B cell (primary cell): ENCODE results near the gene OSTF1. TPM values are rescaled to one million over a fixed set of nuclear protein-coding genes. Genes with fewer than 3 reads are reported as not detected.

Source experiments
- ATAC-seq: fragments of 200-7000 bp; cut with Tn5 transposase; one replicate; pipeline ENCODE4 v1.10.0; 2021; ENCODE audit warnings: low read depth, mild to moderate bottlenecking, moderate number of reproducible peaks, moderate library complexity
- CTCF ChIA-PET: fragments of 350-600 bp; sonication (Branson Sonifier 250); formaldehyde crosslinking; loops from one replicate; lab custom pipeline; 2021; ENCODE audit warnings: antibody characterized with exemption, inconsistent platforms; lab: Charles Lee
- POLR2A ChIA-PET: fragments of 350-600 bp; sonication (Branson Sonifier 250); formaldehyde crosslinking; loops from one replicate; lab custom pipeline; 2021; ENCODE audit warnings: antibody characterized with exemption; lab: Charles Lee
- DNase-seq: peaks from one replicate; pipeline ENCODE4 v3.0.0; 2013
- H2AFZ ChIP-seq: 2 replicates; pipeline ENCODE4 v1.6.1; 2012; ENCODE audit warnings: mild to moderate bottlenecking, low read depth, low read length; ENCODE audit not compliant: insufficient read depth, poor library complexity, severe bottlenecking
- H3K27ac ChIP-seq, 2 donors: 1 replicate in 1 of 2; 2 replicates in 1 of 2; pipeline ENCODE4 v1.5.1; 2012 to 2013; ENCODE audit warnings: low read length in 2 of 2, mild to moderate bottlenecking in 2 of 2, moderate library complexity in 1 of 2
- H3K27me3 ChIP-seq, 4 experiments: fragments of 200-600 bp in 1 of 4; sonication (generic) in 1 of 4; replicated peaks in 1 of 4; 1 replicate in 2 of 4; 2 replicates in 2 of 4; pipeline versions ENCODE4 v1.6.1 to v1.7.0; 2013 to 2016; ENCODE audit warnings: low read length in 3 of 4, mild to moderate bottlenecking in 2 of 4, mixed read lengths in 1 of 4, moderate library complexity in 1 of 4; ENCODE audit not compliant: insufficient read depth in 4 of 4, control insufficient read depth in 3 of 4; ENCODE audit errors: control extremely low read depth in 1 of 4
- H3K36me3 ChIP-seq, 2 experiments: replicated peaks in 1 of 2; 1 replicate in 1 of 2; 2 replicates in 1 of 2; pipeline versions ENCODE4 v1.6.1 to v1.7.1; 2013; ENCODE audit warnings: low read length in 1 of 2; ENCODE audit not compliant: insufficient read depth in 2 of 2, control insufficient read depth in 1 of 2; ENCODE audit errors: control extremely low read depth in 1 of 2, extremely low read depth in 1 of 2
- H3K4me1 ChIP-seq, 2 donors: fragments of 200-600 bp in 1 of 2; sonication (generic) in 1 of 2; 1 replicate in 1 of 2; 2 replicates in 1 of 2; pipeline versions ENCODE4 v1.5.1 to v1.6.1; 2013 to 2017; ENCODE audit warnings: low read length in 2 of 2; ENCODE audit not compliant: control insufficient read depth in 2 of 2, insufficient read depth in 2 of 2
- H3K4me2 ChIP-seq: replicated peaks from 2 replicates; pipeline ENCODE3; 2012; ENCODE audit warnings: mild to moderate bottlenecking, low read depth, low read length; ENCODE audit not compliant: poor library complexity, severe bottlenecking
- H3K4me3 ChIP-seq, 5 experiments: fragments of 200-600 bp in 1 of 5; sonication (generic) in 1 of 5; 1 replicate in 3 of 5; 2 replicates in 2 of 5; pipeline versions ENCODE4 v1.5.1 to v1.7.0; 2011 to 2016; ENCODE audit warnings: low read length in 4 of 5, mild to moderate bottlenecking in 4 of 5, low read depth in 2 of 5, control low read depth in 1 of 5, moderate library complexity in 1 of 5; ENCODE audit not compliant: insufficient read depth in 1 of 5; ENCODE audit errors: control extremely low read depth in 1 of 5, extremely low read depth in 1 of 5
- H3K79me2 ChIP-seq: fragments of 200-600 bp; sonication (generic); one replicate; pipeline ENCODE4 v1.6.0; 2016; ENCODE audit warnings: low read length; ENCODE audit not compliant: control insufficient read depth, insufficient read depth
- H3K9ac ChIP-seq: fragments of 200-600 bp; sonication (generic); 2 replicates; pipeline ENCODE4 v1.6.1; 2017; ENCODE audit warnings: mild to moderate bottlenecking, low read length, moderate library complexity
- H3K9me3 ChIP-seq, 3 donors: one replicate each; pipeline versions ENCODE4 v1.6.1 to v1.7.1; 2013; ENCODE audit warnings: low read length in 2 of 3; ENCODE audit not compliant: control insufficient read depth in 2 of 3, insufficient read depth in 1 of 3; ENCODE audit errors: control extremely low read depth in 1 of 3
- H4K20me1 ChIP-seq: 2 replicates; pipeline ENCODE4 v1.6.0; 2012; ENCODE audit warnings: mild to moderate bottlenecking, low read length; ENCODE audit not compliant: insufficient read depth, control insufficient read depth, poor library complexity, severe bottlenecking
- H3K27ac Mint-ChIP-seq: one replicate; pipeline ENCODE4 v1.8.0; 2021; ENCODE audit warnings: mixed read lengths
- H3K27me3 Mint-ChIP-seq: one replicate; pipeline ENCODE4 v1.8.0; 2021; ENCODE audit warnings: mixed read lengths
- H3K4me1 Mint-ChIP-seq: one replicate; pipeline ENCODE4 v1.8.0; 2021; ENCODE audit warnings: mixed read lengths
- H3K4me3 Mint-ChIP-seq: one replicate; pipeline ENCODE4 v1.8.0; 2021; ENCODE audit warnings: mixed read lengths
- H3K9me3 Mint-ChIP-seq: one replicate; pipeline ENCODE4 v1.8.0; 2022; ENCODE audit warnings: mixed read lengths; ENCODE audit not compliant: insufficient read depth
- EZH2 ChIP-seq: IDR thresholded peaks from 2 replicates; pipeline ENCODE4 v1.6.1; 2012; ENCODE audit warnings: borderline replicate concordance, low read depth, mild to moderate bottlenecking, moderate library complexity, low read length; ENCODE audit not compliant: insufficient read depth, poor library complexity, severe bottlenecking
- WGBS: methylation state at CpG from one replicate; pipeline ENCODE4 v1.1.5; 2013; ENCODE audit warnings: missing lambda C conversion rate; ENCODE audit not compliant: insufficient coverage; 5-methylcytosine and 5-hydroxymethylcytosine counted together
- intact Hi-C: fragments of 100-400 bp; cut with micrococcal nuclease; formaldehyde crosslinking; loops from one replicate; pipeline ENCODE4 v1.10.0; 2022
- polyA plus RNA-seq: library from polyadenylated mRNA; depleted of rRNA; stranded (reverse); fragments of >200 nt; gene quantifications from 2 replicates; pipeline ENCODE4 v1.2.3, GENCODE V29; 2012
- total RNA-seq, 2 donors: library from RNA; stranded (reverse); fragments of 120-200 nt in 1 of 2; gene quantifications; 1 replicate in 1 of 2; 2 replicates in 1 of 2; pipeline versions ENCODE4 v1.2.3 to v1.2.4, GENCODE V29; 2013 to 2022
- TF ChIP-seq, protein P1 (sequence below): fragments of 200-600 bp; IDR thresholded peaks from one replicate; pipeline ENCODE4 v1.8.0; 2022; ENCODE audit warnings: antibody characterized with exemption, mild to moderate bottlenecking

Gene OSTF1
- total and polyA plus RNA-seq, 2 donors (not counting 1 experiment from before 2014, with no cell fraction given) = 33.8 to 62.0 TPM

DNA sequence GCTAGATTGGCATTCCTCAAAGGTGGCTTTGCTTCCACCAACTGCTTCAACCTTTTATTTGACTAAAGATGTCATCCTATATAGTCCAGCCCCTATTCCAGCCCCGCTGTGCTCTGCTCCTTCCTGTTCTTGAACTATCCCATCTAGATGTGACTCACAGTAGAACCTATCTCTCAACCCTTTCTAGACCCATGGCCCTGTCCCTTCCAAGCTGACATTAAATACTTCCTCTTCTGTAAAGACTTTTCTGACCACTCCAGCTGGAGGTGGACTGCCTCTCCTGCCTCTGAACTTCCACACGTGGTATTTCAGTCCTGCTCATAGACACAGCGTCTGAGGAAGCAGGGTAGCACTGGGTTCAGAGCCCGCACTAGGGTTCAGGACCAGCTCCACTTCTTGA lies 32.4 kb downstream of the OSTF1 start:
- WGBS = 96% methylated on average over 4 of the region's 4 CpGs
- CTCF ChIA-PET = no interaction called here
- no peak for DNase-seq

DNA sequence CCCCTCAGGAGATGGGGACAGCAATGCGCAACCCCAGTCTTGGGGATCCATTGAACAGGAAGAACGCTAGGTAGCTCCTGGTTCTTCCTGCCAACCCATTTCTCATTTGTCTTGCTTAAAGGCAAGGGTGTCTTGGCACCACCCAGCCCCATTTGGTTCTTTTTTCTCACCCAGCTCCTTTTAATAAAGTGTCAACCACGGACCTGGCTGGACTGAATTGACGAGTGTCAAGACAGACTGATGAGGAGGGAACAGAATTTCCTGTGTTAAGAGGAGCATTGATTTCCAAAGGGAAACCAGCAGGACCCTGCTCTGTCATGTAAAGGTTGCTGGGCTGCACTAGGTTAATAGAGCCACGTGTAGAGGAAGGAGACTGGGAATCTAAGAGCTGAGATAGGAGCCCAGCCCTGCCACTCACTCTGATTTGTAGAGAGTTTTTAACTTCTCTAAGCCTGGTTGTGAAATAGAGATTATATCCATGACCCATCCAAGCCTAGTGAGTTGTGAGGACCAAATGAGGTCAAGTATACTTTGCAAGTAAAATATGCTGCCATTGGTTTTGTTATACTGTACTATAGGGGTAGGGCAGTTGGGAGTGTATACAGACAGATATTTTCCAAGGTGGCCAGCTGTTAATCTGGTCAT lies 33.7 kb downstream of the OSTF1 start:
- H2AFZ ChIP-seq = no peak overlapping the region
- no peaks in the 10 kb centered on the region for H3K9me3 Mint-ChIP-seq
- TF ChIP-seq, protein P1, sequence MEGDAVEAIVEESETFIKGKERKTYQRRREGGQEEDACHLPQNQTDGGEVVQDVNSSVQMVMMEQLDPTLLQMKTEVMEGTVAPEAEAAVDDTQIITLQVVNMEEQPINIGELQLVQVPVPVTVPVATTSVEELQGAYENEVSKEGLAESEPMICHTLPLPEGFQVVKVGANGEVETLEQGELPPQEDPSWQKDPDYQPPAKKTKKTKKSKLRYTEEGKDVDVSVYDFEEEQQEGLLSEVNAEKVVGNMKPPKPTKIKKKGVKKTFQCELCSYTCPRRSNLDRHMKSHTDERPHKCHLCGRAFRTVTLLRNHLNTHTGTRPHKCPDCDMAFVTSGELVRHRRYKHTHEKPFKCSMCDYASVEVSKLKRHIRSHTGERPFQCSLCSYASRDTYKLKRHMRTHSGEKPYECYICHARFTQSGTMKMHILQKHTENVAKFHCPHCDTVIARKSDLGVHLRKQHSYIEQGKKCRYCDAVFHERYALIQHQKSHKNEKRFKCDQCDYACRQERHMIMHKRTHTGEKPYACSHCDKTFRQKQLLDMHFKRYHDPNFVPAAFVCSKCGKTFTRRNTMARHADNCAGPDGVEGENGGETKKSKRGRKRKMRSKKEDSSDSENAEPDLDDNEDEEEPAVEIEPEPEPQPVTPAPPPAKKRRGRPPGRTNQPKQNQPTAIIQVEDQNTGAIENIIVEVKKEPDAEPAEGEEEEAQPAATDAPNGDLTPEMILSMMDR = no peak
- no peak for TF ChIP-seq EZH2
- intact Hi-C loops = no loop called here
- DNase-seq = no peak
- ATAC-seq = no peak
- H3K36me3 ChIP-seq = peaks cover 12 to 56% of the 10 kb centered on the region in 2 experiments
- no peak overlapping the region for H3K4me2 ChIP-seq
- peaks cover 21% of the 10 kb centered on the region for H3K4me1 Mint-ChIP-seq
- no peaks in the 10 kb centered on the region for H3K9me3 ChIP-seq
- 98% methylated on average over 3 of the region's 5 CpGs for WGBS
- POLR2A ChIA-PET = no interaction called here
- no peaks in the 10 kb centered on the region for H3K27me3 Mint-ChIP-seq
- H3K4me1 ChIP-seq = no peaks in the 10 kb centered on the region
- CTCF ChIA-PET = no interaction called here
- no peak overlapping the region for H3K4me3 Mint-ChIP-seq
- H3K4me3 ChIP-seq = no peak overlapping the region
- no peak overlapping the region for H3K9ac ChIP-seq
- H3K79me2 ChIP-seq = peaks cover 71% of the 10 kb centered on the region
- no peaks in the 10 kb centered on the region for H3K27me3 ChIP-seq
- H3K27ac ChIP-seq = no peak overlapping the region
- H4K20me1 ChIP-seq = peaks cover 91% of the 10 kb centered on the region
- H3K27ac Mint-ChIP-seq = no peak overlapping the region

More for the DNA sequence above, 32.4 kb downstream of the OSTF1 start:
- TF ChIP-seq, protein P1 = no peak
- no peak for TF ChIP-seq EZH2
- no peaks in the 10 kb centered on the region for H3K9me3 ChIP-seq
- H3K4me3 ChIP-seq = no peak overlapping the region
- H4K20me1 ChIP-seq = peaks cover 93% of the 10 kb centered on the region
- no peak overlapping the region for H3K27ac ChIP-seq
- H3K9ac ChIP-seq = no peak overlapping the region
- no peak overlapping the region for H2AFZ ChIP-seq
- Mint-ChIP-seq H3K4me1 (peaks cover 27% of the 10 kb centered on the region), H3K27me3 (no peaks in the 10 kb centered on the region), H3K27ac (no peak overlapping the region), H3K4me3 (no peak overlapping the region), H3K9me3 (no peaks in the 10 kb centered on the region)
- H3K27me3 ChIP-seq = no peaks in the 10 kb centered on the region
- H3K79me2 ChIP-seq = peaks cover 81% of the 10 kb centered on the region
- ATAC-seq = no peak
- peaks cover 4 to 5% of the 10 kb centered on the region in 2 donors for H3K4me1 ChIP-seq
- intact Hi-C loops = no loop called here
- POLR2A ChIA-PET = no interaction called here
- H3K36me3 ChIP-seq = peaks cover 12 to 56% of the 10 kb centered on the region in 2 experiments
- no peak overlapping the region for H3K4me2 ChIP-seq
